ENCODE data around the gene FAM47E. TPM values are rescaled to one million over a fixed set of nuclear protein-coding genes. Genes with fewer than 3 reads are reported as not detected.

FAM47E gene, protein sequence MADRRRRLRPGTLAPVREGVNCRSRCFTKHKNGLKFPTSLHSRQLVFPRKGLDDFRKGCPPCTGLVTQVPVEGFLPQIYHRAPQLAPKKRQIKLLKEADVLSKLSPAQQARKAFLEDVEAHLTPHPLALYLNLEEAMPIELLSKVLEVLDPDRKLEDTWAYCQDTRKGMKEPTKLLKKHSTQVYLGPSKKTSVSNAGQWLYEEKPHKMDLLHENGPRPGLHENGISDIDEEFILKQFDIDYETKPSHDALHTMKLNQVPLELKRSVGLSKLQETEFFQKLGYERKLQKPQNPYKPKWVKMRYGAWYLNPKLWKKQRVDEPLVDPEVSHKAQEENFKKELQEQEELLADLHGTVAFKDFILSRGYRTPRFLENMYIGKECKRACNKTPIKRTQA
- 0.20 and 1.4 TPM in 2 replicates for total RNA-seq (2014; rRNA removed; shearing (Covaris generic))

DNA sequence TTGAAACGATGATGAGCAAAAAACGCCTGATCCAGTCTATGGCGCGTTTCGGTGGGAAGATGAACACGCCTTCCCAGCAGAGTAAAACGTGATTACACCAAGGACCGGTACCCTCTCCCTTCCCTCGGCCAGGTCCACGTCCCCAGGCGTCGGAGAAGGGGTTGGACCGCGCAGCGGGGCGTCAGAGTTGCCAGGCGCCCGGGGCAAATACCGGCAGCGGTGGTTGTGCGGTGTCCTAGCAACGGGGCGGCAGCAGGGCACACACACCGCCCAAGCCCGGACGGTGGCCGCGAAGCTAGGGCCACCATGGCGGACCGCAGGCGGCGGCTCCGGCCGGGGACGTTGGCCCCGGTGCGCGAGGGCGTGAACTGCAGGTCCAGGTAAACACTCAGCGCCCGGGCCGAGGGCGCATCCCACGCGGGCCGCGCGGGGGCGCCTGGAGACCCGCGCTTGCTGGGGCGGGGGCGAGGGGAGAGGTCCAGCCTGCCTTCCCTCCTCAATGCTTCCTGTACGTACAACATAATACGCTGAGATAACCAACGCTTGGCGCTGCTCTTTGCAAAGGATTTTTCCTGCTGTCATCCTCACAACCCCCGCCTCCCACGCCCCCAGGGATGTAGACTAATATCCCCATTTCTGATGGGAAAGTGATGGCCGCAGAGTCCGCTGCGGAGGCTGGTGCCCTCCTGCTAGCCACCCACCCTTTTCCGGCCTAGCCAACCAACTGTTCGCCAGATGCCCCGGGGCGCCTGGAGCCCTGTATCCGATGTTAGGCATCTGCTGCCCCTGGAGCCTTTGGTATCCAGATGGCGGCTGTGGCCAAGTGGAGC, at the start of gene FAM47E:
FAM47E (plus strand) TSS at position 281 of the 830 bp plus-strand sequence; CDS start at position 307, 26 bp downstream.
- peak; percentile 60 for DNase-seq (ENCODE audit: low read depth)

DNA sequence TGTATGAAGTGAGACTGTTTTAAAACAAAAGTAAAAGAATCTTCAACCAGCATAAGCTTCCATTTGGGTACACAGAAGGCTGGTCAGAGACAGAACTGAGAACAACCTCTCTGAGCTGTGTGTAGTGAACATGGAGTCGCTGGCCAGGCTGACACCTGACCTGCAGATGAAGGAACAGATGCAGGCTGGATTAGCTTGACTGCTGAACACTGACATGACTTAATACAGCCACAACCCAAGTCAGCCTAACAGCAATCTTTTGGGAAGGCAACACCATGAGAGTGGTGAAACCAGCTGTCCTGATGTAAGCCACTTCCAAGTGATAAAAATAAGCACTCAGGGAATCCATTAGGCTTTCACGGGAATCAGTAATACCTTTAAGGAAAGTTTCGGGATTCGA, 48.0 kb upstream of the FAM47E start:
- no peak for DNase-seq (ENCODE audit: low read depth)

DNA sequence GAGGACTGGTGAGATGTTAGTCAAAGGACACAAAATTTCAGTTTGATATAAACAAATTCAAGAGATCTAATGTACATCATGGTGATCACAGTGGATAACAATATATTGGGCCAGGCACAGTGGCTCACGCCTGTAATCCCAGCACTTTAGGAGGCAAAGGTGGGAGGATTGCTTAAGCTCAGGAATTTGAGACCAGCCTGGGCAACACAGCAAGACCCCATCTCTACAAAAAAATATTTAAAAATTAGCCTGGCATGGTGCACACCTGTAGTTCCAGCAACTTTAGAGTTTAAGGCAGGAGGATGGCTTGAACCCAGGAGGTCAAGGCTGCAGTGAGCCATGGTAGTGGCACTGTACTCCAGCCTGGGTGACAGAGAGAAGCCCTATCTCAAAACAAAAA, 46.6 kb upstream of the FAM47E start:
- DNase-seq (ENCODE audit: low read depth): no peak

DNA sequence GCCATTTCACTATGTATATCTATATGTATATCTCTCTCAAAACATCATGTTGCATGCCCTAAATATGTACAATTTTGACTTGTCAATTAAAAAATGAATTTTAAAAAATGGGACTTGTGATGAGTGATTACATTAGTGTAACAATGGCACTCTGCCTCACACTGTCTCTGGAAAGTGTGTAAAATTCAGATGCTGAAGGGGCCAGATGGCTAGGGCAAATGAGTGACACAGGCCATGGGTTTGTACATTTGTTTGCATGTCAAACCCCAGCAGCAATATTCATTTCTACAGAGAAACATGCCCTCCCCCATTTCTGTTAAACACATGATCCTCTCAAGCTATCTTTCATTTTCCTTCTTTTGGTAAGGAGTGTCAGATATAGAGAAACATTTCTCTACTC, 46.0 kb upstream of the FAM47E start:
- no peak for DNase-seq (ENCODE audit: low read depth)

DNA sequence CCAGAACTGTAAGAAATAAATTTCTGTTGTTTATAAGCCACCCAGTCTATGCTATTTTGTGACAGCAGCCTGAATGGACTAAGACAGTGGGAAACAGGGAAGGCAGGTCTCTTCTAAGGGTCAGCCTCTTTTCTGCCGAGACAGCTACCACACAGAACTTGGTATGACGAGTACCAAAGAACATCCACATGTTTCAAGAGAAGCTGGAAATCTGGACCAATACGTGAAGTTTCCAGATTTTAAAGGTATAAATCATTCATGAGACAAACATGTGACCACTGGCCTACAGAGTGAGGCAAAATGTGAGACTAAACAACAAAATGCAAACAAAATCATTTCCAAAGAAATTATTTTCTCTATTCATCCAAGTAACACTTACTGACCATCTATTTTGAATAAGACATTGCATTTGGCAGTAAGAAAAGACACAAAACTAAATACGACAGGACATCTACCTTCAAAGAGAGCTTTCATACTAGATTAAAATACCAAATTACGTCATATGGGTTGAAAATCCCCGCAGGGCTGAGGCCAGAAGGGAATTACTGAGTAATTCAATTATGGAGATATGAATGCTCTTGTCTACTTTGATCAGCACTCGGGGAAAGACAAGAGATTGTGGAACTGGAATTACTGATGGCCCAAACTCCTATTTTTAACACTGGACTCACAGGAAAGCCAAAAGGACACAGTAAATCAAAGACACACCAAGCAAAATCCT, 45.1 kb upstream of the FAM47E start:
- peak; percentile 47 for DNase-seq (ENCODE audit: low read depth)

DNA sequence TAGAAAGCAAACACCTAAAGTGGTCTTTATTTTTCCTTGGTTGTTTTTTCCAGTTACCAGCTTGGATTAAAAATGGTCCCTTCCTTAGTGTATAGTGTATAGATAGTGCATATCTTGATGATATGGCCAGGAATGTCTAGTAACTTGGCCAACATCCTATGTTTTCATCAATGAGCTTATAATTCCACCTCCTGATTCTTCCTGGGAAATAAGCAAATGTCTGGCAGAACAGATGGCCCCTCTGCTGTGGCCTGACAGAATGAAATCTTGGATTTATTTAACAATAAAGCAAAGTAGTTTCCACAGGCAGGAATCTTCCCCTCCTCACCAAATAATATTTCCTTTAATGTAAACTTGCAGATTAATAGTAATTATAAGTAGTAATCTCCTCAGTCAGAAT, 44.0 kb upstream of the FAM47E start:
- no peak for DNase-seq (ENCODE audit: low read depth)

DNA sequence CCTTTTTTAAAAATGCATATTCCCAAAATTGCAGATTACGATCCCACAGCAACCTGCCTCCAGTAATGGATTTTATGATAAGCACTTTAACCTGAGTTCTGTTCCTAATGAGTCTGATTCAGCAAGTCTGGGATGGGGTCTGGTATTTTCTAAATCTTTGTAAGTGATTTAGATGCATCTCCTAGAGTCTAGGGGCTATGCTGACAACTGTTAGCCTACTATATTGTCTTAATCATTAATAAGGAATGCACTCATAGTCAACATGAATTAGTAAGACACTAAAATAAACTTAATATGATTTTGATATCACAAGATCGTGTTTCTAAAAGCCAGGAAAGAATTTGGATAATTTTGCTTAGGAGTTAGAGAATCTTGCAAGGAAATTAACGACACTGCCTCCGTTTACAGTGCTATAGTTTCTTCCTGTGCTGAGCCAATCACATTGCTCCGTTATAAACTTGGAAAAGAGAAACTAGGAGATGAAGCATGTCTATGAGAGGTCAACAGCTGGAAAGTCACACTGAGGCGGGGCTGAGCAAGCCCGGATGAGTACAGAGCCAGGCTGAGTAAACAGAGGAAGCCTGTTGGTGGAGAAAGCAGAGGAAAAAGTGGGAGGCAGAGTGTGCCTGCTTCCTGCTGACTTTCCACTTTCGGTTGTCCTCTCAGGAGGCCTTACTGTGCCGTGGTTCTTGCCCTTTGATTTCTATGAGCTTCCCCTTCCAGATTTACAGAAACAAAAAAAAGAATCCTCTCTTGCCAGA, 43.3 kb upstream of the FAM47E start:
- peak; percentile 88 for DNase-seq (ENCODE audit: low read depth)

DNA sequence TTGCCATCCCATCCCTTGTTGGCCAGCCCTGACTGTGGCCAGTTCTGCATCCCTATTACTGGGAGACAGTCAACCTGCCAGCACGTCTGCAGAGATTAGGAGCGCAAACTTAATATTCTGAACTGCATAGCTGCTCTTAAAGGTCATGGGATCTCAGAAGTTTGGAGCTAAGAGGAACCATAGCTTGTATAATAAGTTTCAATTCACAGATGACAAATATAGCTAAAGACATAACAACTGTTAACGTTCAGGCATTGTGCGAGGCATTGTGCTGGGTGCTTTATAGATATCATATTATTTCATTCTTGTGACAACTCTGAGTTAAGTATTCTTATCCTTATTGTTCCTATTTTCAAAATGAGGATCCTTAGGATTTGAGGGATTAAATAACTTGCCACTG, 41.6 kb upstream of the FAM47E start:
- no peak for DNase-seq (ENCODE audit: low read depth)

DNA sequence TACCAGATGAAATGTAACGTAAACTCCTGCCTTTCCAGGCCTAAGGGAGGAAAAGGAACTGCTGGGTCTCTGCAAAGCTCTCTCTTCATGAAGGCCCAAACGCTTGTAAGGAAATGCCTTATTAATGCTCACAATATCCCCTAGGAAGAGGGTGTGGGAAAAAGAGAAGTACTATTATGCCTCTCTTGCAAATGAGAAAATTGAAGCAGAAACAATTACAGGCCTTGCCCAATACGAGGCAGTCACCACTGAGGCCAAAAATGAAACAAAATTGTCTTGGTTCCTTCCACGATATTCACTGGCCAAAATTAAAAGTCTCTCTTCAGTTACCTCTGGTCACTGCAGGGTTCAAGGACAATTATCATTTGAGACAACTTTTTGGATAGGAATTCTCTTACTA, 41.1 kb upstream of the FAM47E start:
- DNase-seq (ENCODE audit: low read depth): no peak

DNA sequence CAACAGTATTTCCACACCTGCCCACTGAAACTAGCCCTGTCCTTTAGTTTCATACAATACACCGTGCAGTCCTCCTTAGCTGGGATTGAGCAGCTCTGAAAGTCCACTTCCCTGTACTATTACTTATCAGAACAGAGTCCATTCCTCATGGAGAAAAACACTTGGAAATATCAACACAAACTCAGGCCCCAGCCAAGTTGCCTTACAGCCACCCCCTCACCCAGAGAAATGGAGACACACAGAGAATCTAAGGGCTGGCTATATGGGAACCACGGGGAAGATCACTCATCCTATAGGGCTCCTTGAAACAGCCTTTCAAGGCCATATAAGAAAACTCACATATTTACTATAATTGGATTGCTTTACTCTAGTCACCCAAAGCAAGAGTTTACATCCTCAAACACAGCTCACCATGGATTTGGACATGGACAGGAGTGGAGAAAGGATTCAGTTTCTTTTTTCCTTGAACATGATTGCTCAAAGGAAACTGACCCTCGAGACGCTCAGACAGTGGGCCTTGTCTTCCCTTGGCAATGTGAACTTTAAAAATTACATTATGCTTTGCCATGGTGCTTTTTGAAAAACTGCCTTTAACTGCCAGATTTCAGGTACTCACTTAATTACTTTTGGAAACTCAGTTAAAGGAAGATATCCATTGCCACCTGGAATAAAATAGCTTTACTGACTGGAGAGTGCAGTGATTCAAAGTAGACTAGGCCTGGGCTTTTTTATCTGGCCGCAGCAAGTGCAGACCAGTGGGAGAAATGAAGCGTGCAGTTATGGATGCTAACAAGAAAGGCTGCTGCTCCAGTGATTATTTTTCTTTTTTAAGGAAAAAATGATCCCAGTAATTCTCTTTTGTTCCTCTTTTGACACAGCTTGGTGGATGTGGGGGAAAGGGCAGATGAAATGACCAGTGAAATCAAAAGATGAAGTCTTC, 39.5 kb upstream of the FAM47E start:
- DNase-seq (ENCODE audit: low read depth): no peak

DNA sequence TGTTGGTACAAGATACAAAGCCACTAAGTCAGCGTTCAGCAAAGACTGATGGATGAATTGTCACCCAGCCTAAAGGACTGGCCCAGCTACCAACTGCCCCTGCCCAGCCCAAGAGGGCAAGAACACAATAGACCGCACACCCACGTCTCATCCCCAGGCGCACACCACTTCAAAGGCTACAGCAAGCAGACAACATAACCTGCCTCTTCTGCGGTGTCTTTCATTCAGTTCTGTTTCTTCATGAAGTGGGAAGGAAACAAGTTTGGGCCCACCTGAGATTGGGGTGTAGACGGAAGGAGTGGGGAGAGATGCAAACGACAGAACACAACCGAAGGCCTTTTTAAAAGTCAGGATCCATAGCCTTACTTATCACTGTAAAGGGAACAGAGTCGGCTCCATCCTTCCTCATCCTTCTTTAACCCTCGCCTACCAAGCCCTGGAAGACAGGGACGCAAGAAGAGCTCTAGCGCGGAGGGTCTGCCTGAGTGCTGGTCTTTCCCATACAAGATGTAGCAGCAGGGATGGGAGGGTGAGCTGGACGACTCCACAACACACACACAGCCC, 38.6 kb upstream of the FAM47E start:
- no peak for DNase-seq (ENCODE audit: low read depth)

DNA sequence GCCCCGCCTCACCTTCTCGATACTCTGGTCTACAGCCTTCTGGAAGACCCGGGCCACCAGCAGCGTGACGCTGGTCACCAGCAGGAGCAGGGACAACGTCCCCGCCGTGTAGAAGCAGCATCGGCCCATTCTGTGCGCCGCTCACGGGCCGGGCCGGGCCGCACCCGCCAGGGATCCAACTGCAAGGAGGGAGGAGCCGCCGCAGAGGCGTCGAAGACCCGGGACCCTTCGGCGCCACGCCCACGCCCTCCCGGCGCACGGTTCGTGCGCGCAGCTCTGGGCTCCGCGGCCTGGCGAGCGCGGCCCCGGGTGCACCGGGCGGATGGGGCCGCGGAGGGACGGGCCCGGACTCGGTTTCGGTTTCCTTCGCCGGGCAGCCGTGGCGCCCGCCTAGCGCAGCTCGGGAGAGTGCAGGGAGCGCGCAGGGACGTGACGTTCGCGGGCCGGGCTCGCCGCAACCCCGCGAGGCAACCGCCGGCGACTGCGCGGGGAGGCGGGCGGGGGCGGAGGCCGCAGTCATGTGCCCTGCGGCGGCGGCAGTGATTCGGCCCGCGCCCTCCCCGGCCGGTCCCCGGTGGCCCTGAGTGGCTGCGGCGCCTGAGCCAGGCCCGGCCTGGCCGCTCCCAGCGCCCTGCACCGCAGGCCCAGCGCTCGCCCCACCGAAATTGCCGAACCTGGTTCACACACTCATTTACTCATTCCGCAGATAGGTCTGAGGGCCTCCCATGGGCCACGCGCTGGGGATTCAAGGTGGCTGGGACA, 37.9 kb upstream of the FAM47E start, which contains the start of gene SCARB2:
SCARB2 (minus strand) TSS at position 410 of the 762 bp plus-strand sequence; CDS start at position 129, 281 bp downstream.
- peak; percentile 86 for DNase-seq (ENCODE audit: low read depth)

DNA sequence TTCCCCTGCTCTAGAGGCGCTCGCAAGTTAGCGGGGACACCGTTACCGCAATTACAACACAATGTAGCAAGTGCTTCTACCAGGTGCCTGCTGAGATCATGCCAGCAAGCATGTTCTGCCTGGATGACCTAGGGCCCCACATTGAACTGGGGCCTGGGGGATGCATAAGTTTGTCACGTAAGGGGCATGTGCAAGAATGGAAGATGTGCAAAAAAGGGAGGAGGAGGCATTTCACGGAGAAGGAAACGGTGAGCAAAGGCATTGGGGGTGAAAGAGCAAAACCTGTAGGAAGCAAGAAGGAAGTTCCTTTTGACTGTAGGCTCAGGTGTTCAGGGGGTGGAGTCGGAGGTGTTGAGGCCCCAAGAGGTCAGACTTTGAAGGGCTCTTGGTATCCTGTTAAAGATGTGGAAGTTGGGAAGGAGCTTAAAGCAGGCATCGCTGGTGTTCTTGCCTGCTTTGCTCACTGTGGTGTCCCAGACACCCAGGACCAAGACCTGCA, 37.3 kb upstream of the FAM47E start:
- DNase-seq (ENCODE audit: low read depth): no peak

DNA sequence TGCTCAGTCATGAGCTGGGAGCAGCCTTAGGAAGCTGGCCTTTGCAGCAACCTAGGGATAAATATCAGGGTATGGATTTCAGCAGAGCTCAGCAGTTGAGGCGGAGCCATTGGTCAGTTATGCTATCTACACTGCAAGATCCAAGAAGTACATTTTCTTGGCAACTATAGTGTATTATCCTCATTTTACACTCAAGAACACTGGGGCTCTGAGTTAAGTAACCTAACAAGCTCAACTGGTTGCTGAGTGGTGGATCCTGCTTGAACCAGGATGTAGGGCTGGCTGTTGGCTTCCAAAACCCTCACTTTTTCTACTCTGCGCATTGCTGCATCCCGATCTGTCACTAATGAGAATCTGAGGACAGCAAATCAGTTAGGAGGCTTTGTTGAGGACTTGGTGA, 36.4 kb upstream of the FAM47E start:
- DNase-seq (ENCODE audit: low read depth): no peak

DNA sequence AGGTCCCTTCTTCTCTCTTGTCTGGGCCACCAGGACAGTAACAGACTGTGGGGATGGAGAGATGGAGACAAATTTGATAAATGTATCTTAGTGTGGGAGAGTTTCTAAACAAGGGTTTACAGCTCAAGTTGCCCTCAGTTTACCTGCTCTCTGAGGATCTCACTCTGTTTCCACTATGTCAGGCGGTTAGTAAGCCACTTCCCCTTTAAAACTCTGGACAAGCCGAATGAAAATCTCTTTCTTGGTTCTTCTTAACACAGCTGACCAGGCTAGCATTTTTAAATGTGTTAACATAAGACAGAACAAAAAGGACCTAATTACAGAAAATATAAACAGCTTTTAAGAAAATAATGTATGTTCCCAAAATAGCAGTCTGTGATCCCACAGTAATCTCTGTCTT, 35.0 kb upstream of the FAM47E start:
- no peak for DNase-seq (ENCODE audit: low read depth)

DNA sequence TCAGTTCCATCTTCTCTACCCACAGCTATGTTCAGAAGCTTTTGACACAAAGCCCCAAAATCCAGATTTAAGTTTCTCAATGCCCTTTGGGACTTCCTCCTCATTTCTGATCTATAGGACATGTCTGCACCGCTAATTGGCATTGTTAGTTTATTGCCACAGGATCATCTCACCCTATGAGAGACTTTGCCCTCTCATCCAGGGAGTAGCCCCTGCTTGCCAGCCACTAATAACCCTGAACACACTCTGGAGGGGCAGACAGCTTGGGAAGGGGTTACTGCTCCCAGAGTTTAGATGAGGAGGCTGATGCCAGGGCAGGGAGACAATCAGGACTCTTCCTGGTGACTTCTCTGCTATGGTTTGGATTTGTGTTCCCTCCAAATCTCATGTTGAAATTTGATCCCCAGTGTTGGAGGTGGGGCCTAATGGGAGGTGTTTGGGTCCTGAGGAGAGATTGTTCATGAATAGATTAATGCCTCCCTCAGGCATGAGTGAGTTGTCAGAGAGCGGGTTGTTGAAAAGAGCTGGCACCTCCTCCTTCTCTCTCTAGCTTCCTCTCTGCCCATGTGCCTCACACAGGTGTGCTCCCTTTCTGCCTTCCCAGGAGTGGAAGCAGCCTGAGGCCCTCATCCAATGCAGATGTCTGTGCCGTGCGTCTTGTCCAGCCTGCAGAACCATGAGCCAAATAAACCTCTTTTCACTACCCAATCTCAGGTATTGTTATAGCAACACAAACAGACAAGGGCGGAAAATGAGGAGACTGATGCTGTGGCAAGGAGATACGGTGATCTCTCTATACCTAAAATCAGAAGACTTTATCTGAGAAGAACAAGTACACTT, 34.3 kb upstream of the FAM47E start:
- no peak for DNase-seq (ENCODE audit: low read depth)

DNA sequence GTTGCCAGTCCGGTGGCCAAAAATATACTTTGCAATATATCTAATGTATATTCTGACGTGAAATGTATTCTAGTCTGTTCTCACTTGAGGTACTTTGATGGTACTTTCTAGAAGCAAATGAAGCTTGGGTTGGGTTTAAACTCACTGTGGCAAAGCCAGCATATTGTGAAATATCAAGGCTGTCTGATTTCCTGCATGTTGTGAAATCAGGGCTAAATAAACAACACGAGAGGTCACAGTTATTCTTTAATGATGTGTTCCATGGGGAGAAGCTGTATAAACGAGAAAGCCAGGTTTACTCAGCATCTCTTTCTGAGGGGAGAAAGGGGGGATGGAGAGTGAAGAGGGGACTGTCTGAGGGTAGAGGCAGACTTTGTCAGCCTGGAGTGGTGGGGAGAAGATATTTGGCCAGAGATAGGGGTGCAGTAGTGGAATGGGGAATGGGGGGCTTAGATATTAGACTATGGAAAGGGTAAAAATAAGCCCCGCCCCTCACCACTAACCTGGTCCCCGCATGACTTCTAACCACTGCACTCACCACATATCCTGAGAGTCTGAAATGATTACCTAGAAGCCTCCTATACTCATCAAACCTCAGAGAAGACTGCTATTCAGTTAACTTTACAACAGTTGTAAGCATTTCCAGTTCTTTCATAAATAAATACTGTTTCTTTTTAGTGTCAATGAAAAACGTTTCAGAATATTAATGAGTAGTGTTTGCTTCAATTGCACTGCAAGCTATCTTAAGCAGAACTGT, 32.0 kb upstream of the FAM47E start:
- no peak for DNase-seq (ENCODE audit: low read depth)
